Endothelial cell of umbilical vein (primary cell): ENCODE results near the gene SPTB. TPM values are rescaled to one million over a fixed set of nuclear protein-coding genes. Genes with fewer than 3 reads are reported as not detected.

ENCODE experiments used
- BruUV-seq: library from RNA; stranded (reverse); fragments of 400-500 nt; replicated peaks from 2 replicates; lab custom pipeline; 2021; lab: Mats Ljungman, UMichigan
- CTCF ChIA-PET: fragments of 300-600, 350-600 bp; sonication (Branson Sonifier 250); formaldehyde crosslinking; loops from one replicate; lab custom pipeline; 2021; ENCODE audit warnings: antibody characterized with exemption, inconsistent platforms; lab: Charles Lee
- POLR2A ChIA-PET: fragments of 300-600, 350-600 bp; sonication (Branson Sonifier 250); formaldehyde crosslinking; loops from one replicate; lab custom pipeline; 2021; ENCODE audit warnings: antibody characterized with exemption, inconsistent platforms; lab: Charles Lee
- DNase-seq: peaks from one replicate; pipeline ENCODE4 v3.0.0-alpha.2; 2011; ENCODE audit warnings: low read depth, low spot score
- FAIRE-seq: peaks from 2 replicates; lab custom pipeline; 2011; peaks lifted over from hg19 to GRCh38; lab: Jason Lieb, UNC
- H2AFZ ChIP-seq: 2 replicates; pipeline ENCODE4 v1.6.0; 2012; ENCODE audit warnings: low read depth, low read length, control low read depth, inconsistent platforms
- H3K27ac ChIP-seq: 2 replicates; pipeline ENCODE4 v1.5.1; 2011; ENCODE audit warnings: low read depth, mild to moderate bottlenecking, control low read depth, low read length, moderate library complexity; ENCODE audit not compliant: insufficient read depth
- H3K27me3 ChIP-seq, 2 experiments: 2 replicates each; pipeline versions ENCODE4 v1.6.0 to v1.6.1; 2011; ENCODE audit warnings: low read length in 2 of 2, mixed read lengths in 1 of 2; ENCODE audit not compliant: control insufficient read depth in 2 of 2, insufficient read depth in 2 of 2
- H3K36me3 ChIP-seq, 2 experiments: 2 replicates in 1 of 2; 3 replicates in 1 of 2; pipeline ENCODE4 v1.5.1; 2011; ENCODE audit warnings: low read length in 2 of 2, mild to moderate bottlenecking in 1 of 2, moderate library complexity in 1 of 2; ENCODE audit not compliant: control insufficient read depth in 2 of 2, insufficient read depth in 2 of 2; ENCODE audit errors: extremely low read depth in 1 of 2
- H3K4me1 ChIP-seq: 3 replicates; pipeline ENCODE4 v1.5.1; 2011; ENCODE audit warnings: mild to moderate bottlenecking, low read length; ENCODE audit not compliant: control insufficient read depth, insufficient read depth; ENCODE audit errors: extremely low read depth
- H3K4me2 ChIP-seq: 2 replicates; pipeline ENCODE4 v1.6.1; 2011; ENCODE audit warnings: low read length, control low read depth, mixed read lengths; ENCODE audit not compliant: insufficient read depth
- H3K4me3 ChIP-seq, 3 experiments: fragments of 200-600 bp in 1 of 3; sonication (generic), shearing (Covaris generic) in 1 of 3; replicated peaks in 1 of 3; 2 replicates each; pipeline ENCODE4 v1.5.1; 2011 to 2016; ENCODE audit warnings: control low read depth in 3 of 3, low read length in 3 of 3, mild to moderate bottlenecking in 2 of 3, inconsistent platforms in 1 of 3, low read depth in 1 of 3, moderate library complexity in 1 of 3; ENCODE audit not compliant: insufficient read depth in 1 of 3
- H3K79me2 ChIP-seq: 2 replicates; pipeline ENCODE4 v1.6.0; 2012; ENCODE audit warnings: low read length, inconsistent platforms; ENCODE audit not compliant: control insufficient read depth, insufficient read depth
- H3K9ac ChIP-seq: replicated peaks from 2 replicates; pipeline ENCODE3; 2011; ENCODE audit warnings: low read length, control low read depth; ENCODE audit not compliant: insufficient read depth; ENCODE audit errors: extremely low read depth
- H3K9me1 ChIP-seq: replicated peaks from 3 replicates; pipeline ENCODE4 v1.6.0; 2011; ENCODE audit warnings: mild to moderate bottlenecking, low read length; ENCODE audit not compliant: control insufficient read depth, insufficient read depth; ENCODE audit errors: extremely low read depth
- H3K9me3 ChIP-seq: replicated peaks from 2 replicates; pipeline ENCODE4 v1.5.1; 2012; ENCODE audit warnings: low read length, inconsistent platforms; ENCODE audit not compliant: control insufficient read depth, insufficient read depth
- H4K20me1 ChIP-seq: replicated peaks from 2 replicates; pipeline ENCODE3; 2011; ENCODE audit warnings: mild to moderate bottlenecking, low read length; ENCODE audit not compliant: control insufficient read depth, insufficient read depth; ENCODE audit errors: extremely low read depth
- CTCF ChIP-seq, 2 donors: IDR thresholded peaks; 1 replicate in 1 of 2; 2 replicates in 1 of 2; pipeline ENCODE4 v1.5.1; 2011; ENCODE audit warnings: low read length in 2 of 2, mild to moderate bottlenecking in 2 of 2, moderate library complexity in 2 of 2, control low read depth in 1 of 2, inconsistent platforms in 1 of 2, low read depth in 1 of 2; ENCODE audit not compliant: insufficient read depth in 1 of 2; ENCODE audit errors: extremely low read depth in 1 of 2
- EZH2 ChIP-seq: IDR thresholded peaks from 2 replicates; pipeline ENCODE4 v1.6.1; 2012; ENCODE audit warnings: borderline replicate concordance, low read depth, mild to moderate bottlenecking, moderate library complexity, low read length, inconsistent platforms; ENCODE audit not compliant: severe bottlenecking
- FOS ChIP-seq: IDR thresholded peaks from 2 replicates; pipeline ENCODE4 v1.6.1; 2011; ENCODE audit warnings: mild to moderate bottlenecking, low read length, moderate library complexity, borderline replicate concordance; ENCODE audit not compliant: insufficient read depth
- GATA2 ChIP-seq: IDR thresholded peaks from 2 replicates; pipeline ENCODE4 v1.7.0; 2011; ENCODE audit warnings: low read depth, mild to moderate bottlenecking, moderate library complexity, mixed read lengths, low read length; ENCODE audit not compliant: insufficient read length, insufficient read depth
- JUN ChIP-seq: IDR thresholded peaks from 2 replicates; pipeline ENCODE4 v1.6.1; 2011; ENCODE audit warnings: borderline replicate concordance, low read depth; ENCODE audit not compliant: insufficient read length, insufficient read depth
- MYC ChIP-seq: IDR thresholded peaks from one replicate; pipeline ENCODE4 v1.6.1; 2011; ENCODE audit warnings: mild to moderate bottlenecking, low read depth, low read length
- POLR2AphosphoS5 ChIP-seq: IDR thresholded peaks from 2 replicates; pipeline ENCODE4 v1.6.1; 2012; ENCODE audit warnings: low read depth, mild to moderate bottlenecking, control low read depth, low read length, moderate library complexity; ENCODE audit not compliant: insufficient read depth
- dilution Hi-C: fragments of 300-500 bp; cut with MboI; formaldehyde crosslinking; loops from one replicate; pipeline ENCODE4 v1.15.0; 2019; ENCODE audit warnings: low sequenced_read_pairs; ENCODE audit not compliant: extremely low pct_ligation_motif_present
- intact Hi-C: fragments of 100-400 bp; cut with micrococcal nuclease; formaldehyde crosslinking; loops from one replicate; pipeline ENCODE4 v1.10.0; 2022
- polyA plus RNA-seq, 4 experiments: library from polyadenylated mRNA; depleted of rRNA in 3 of 4; stranded (reverse) in 3 of 4; unstranded in 1 of 4; fragments of >200 nt; gene quantifications; 2 replicates each; pipeline versions ENCODE4 v1.2.1 to v1.2.3, GENCODE V29; 2011 to 2012; ENCODE audit warnings: missing spikeins in 1 of 4
- total RNA-seq: library from RNA; stranded (reverse); gene quantifications from 2 replicates; pipeline ENCODE4 v1.2.3, GENCODE V29; 2021

The SPTB gene
- total and polyA plus RNA-seq, 2 donors (not counting 3 experiments of a cell fraction or from before 2014, with no cell fraction given) = 0.03 to 0.07 TPM

- no peaks in the 10 kb centered on the region for H4K20me1 ChIP-seq
- no peaks in the 10 kb centered on the region for H3K27me3 ChIP-seq
- no peak overlapping the region for H3K9ac ChIP-seq
- H3K4me1 ChIP-seq = peaks cover 16% of the 10 kb centered on the region
- DNase-seq (peak; percentile 34), FAIRE-seq (no peak)
- H2AFZ ChIP-seq = peak overlapping the region; percentile 13
- no TSS peak for BruUV-seq
- TF ChIP-seq FOS (no peak), CTCF (IDR thresholded peaks at IDR 0.05; ENCODE audit: extremely low read depth in 1 of 2, insufficient read depth in 1 of 2, low read depth in 1 of 2, low read length in 2 of 2) (no peak), GATA2 (no peak), EZH2 (no peak), JUN (no peak), POLR2AphosphoS5 (peak; percentile 36), MYC (no peak)
- no peak overlapping the region for H3K4me2 ChIP-seq
- H3K36me3 ChIP-seq = no peaks in the 10 kb centered on the region
- H3K4me3 ChIP-seq = no peak overlapping the region
- dilution Hi-C loops (no loop called here), intact Hi-C loops (no loop called here)
- POLR2A ChIA-PET = no interaction called here
- H3K9me3 ChIP-seq = no peaks in the 10 kb centered on the region
- H3K9me1 ChIP-seq = no peaks in the 10 kb centered on the region
- CTCF ChIA-PET = interaction anchor here (0.8 to 1.0 kb wide), 2 partner anchors 11 to 16 kb away, joined by 3 to 4 read pairs; partner anchors contain the start of gene PLEKHG3
- peaks cover under 1% of the 10 kb centered on the region for H3K79me2 ChIP-seq
- peak overlapping the region; percentile 31 for H3K27ac ChIP-seq
Measured at GRCh38 chr14:64720131-64720576, 159.6 kb downstream of the SPTB start.
